GM21381 (cell line): ENCODE measurements around the gene PTH1R.

Experiments used
- ATAC-seq: cut with Tn5 transposase; IDR thresholded peaks from one replicate; pipeline ENCODE4 v1.9.1; 2021; ENCODE audit warnings: mild to moderate bottlenecking, moderate library complexity; ENCODE audit not compliant: unreplicated experiment

The PTH1R gene

GRCh38 chr3:46897829-46898320 lies 20.4 kb downstream of the PTH1R start:
- no peak for ATAC-seq

GRCh38 chr3:46898321-46899150 lies 21.0 kb downstream of the PTH1R start:
- no peak for ATAC-seq

GRCh38 chr3:46899151-46900006 lies 21.9 kb downstream of the PTH1R start:
- ATAC-seq = no peak

GRCh38 chr3:46900007-46900292 lies 22.4 kb downstream of the PTH1R start:
- ATAC-seq = no peak

GRCh38 chr3:46900356-46900755 lies 22.8 kb downstream of the PTH1R start:
- no peak for ATAC-seq

DNA sequence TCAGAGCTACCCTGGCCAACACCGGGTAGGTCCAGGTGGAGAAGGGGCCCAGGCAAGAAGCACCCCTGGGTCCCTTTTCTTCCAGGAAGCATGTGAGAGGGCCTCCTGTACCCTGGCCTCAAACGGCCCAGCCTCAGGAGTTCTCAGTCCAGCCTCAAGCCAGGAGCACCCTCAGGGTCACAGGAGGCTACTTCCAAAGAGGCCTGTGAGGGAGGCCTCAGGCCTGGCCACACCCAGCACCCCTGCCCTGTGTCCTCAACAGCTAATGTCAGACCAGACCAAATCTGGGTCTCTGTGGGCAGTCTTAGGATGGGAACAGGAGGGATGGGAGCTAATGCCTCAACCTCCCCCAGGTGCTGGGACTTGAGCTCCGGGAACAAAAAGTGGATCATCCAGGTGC lies 23.5 kb downstream of the PTH1R start:
- no peak for ATAC-seq

GRCh38 chr3:46901591-46902187 lies 24.2 kb downstream of the PTH1R start:
- ATAC-seq = no peak

DNA sequence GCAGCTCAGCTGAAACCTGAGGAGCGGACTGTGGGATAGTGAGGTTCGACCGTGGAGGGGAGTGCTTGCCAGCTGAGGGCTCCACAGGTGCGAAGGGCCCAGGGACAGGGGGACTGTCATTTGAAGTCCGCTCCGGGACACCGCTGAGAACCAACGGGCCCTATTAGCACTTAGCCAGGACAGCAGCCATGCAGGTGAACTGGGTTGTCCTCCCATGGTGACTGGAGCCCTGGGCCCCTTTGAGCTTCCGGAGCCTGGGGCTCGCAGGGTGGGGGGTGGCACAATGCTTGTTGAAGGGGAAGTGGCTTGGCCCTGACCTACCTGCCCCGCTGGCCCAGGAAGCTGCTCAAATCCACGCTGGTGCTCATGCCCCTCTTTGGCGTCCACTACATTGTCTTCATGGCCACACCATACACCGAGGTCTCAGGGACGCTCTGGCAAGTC lies 24.7 kb downstream of the PTH1R start:
- ATAC-seq = no peak

DNA sequence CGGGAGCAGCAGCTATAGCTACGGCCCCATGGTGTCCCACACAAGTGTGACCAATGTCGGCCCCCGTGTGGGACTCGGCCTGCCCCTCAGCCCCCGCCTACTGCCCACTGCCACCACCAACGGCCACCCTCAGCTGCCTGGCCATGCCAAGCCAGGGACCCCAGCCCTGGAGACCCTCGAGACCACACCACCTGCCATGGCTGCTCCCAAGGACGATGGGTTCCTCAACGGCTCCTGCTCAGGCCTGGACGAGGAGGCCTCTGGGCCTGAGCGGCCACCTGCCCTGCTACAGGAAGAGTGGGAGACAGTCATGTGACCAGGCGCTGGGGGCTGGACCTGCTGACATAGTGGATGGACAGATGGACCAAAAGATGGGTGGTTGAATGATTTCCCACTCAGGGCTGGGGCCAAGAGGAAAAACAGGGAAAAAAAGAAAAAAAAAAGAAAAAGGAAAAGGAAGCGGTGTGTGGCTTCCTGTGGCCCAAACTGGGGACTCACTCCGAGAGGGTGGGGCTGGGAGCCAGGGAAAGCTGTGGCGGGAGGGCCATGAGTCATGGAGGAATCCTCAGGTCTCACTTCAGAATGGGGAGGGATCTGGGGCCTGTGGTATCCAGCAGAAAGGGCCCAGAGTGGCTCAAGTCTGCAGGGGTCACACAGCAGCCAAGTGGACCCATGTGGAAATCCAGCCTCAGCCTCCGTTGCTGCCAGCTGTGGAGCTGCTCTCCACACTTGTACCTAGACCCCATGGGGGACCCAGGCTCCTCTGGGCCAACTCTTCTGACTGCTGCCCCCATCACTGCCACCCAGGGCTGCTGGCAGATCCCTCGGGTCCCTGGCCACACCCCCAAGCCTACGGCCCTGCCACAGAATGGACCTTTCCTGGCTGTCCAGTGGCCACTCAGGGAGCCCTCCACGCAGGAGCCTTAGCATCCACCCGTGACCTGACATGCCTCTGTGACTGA lies 26.1 kb downstream of the PTH1R start:
- no peak for ATAC-seq

- ATAC-seq = no peak
Measured at GRCh38 chr3:46904303-46905212, 27.0 kb downstream of the PTH1R start.

GRCh38 chr3:46905213-46905560 lies 27.7 kb downstream of the PTH1R start:
- ATAC-seq = no peak

DNA sequence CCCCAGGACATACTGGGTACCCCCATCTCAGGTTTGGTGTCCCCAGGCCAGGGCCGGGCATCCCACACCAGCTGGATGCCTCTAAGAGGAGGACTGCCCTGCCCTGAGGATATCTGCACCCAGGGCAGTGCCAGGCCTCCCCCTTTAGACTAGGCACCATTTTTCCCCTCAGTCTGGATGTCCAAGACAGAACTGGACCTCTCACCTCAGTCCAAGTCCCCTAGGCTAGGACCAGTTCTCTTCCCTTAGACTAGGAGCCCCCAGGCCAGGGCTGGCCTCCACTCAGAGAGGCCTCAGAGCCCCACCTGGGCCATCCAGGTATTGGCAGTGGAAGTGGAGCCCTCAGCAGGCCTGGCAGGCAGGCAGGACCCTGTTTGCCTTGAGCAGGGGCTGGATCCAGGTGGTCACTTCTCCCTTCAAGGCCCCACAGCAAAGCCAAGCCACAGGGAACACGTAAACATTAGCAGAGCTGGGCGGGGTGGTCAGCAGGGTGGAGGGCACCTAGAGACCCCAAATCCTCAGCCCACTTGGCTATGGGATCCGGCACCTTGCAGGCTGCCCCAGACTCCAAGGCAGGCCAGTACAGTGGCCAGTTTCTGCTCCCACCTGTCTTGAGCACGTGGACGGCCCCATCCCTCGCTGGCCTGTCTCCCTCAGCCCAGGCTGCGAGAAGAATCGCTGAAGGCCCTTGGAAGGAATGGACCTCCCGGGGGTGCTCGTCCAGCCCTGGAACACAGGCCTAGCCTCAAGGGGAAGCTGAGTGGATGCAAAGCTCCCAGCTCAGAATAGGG lies 28.3 kb downstream of the PTH1R start:
- no peak for ATAC-seq

DNA sequence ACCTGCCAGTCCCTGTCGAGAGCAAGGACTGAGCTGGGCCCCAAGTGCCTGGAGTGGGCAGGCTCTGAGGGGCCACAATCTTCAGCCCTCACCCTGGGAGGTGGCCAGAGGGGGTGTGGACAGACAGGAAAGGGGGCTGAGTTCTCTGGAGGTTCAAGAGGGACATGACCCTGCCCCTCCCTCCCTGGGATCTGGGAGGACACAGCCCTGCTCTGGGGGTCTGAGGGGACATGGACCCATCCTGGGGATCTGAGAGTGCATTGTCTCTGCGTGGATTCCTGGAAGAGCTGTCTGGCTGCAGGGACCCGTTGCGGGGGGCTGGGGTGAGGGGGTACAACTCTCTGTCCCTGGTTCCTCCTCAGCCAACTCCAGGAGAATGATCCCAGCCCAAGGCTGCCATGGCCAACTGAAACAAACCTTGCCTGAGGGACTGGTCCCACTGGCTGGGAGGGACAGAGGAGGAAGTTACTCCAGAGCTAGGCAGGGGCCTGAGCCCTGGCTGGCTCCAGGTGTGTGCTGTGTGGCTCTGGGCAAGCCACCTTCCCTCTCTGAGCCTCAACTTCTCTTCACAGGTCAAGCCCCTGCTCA lies 29.0 kb downstream of the PTH1R start:
- ATAC-seq = no peak

GRCh38 chr3:46907271-46907670 lies 29.8 kb downstream of the PTH1R start:
- no peak for ATAC-seq

- ATAC-seq = no peak
Measured at GRCh38 chr3:46907960-46908293, 30.4 kb downstream of the PTH1R start.

- no peak for ATAC-seq
Measured at GRCh38 chr3:46908294-46908985, 30.9 kb downstream of the PTH1R start.

GRCh38 chr3:46908986-46909534 lies 31.5 kb downstream of the PTH1R start:
- no peak for ATAC-seq
